ENCODE results near the gene EIF1AD. TPM values are rescaled to one million over a fixed set of nuclear protein-coding genes. Genes with fewer than 3 reads are reported as not detected.

EIF1AD gene, protein sequence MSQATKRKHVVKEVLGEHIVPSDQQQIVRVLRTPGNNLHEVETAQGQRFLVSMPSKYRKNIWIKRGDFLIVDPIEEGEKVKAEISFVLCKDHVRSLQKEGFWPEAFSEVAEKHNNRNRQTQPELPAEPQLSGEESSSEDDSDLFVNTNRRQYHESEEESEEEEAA
- total RNA-seq: 31.2 and 42.6 TPM in 2 replicates

DNA sequence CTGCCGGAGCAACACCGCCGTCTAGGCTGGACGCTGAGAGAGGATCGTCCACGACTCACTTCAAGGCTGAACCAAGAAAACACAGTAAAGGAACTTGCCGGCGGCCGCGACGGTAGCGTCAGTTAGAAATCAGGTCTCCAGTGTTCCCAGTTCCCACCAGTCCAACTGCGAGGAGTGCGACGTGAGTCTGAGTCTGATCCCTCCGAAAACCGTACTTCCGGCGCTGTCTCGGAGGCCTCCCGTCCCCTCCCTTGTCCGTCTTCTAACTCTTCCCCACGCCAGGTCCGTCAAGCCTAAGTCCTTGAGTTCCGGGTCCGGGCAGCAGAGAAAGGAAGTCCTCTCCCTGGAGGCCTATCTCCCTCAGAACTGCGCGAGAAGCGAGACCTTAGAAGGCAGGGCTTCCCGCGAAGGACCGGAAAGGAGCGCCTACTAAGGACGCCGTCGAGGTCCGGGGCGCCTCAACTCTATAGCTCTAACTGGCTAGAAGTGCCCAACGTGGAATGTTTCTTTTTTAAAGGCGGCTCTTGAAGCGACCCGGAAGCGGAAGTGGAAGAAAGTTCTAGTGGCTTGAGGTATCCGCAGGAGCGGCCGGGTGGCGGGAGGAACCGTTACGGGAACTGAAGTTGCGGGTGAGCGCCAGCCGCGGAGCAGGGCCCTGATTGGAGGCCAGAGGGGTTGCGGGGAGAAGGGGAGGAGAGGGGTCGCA, at the start of gene EIF1AD, which contains the start of gene BANF1:
EIF1AD (minus strand) TSS at position 216 of the 706 bp plus-strand sequence. CDS start 1,768 bp downstream, outside the sequence.
BANF1 (plus strand) TSS at position 562 of the 706 bp plus-strand sequence. CDS start 748 bp downstream, outside the sequence.

DNA sequence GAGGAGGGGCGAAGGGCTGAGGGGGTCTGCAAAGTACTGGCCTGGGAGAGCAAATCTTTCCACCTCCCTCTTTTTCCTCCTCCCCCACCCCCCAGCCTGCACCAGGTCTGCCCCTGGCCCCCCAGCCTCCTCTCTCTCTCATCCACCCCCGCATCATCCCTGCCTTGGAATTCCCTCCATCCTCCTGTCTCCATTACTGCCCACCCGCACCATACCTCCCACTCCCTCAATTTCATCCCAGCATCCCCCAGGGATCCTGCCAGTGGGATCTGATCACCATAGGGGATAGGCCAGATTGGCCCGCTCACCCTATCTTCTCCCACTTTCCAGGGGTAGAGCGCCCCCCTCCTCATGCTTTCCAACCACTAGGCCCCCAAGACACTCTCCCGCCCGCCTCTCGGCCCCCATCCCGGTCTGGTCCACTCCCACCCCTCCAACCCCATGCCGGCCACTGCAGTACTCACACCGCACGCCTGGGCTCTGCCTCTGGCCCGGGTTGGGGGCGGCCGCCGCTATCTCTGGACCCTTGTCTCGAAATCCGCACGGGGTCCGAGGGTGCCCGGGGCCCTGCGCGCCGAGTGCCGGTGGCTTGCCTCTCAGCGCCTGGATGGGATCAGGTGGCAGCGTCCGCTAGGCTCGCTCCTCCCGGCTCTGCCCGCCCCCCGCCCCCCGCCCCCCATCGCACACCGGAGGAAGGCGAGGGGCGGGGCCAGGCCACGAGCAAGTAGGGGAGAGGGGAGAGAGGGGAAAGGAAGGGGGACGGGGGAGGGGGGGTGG, 46.8 kb upstream of the EIF1AD start, which contains the start of gene GAL3ST3:
GAL3ST3 (minus strand) TSS at position 615 of the 777 bp plus-strand sequence. CDS start 3,746 bp downstream, outside the sequence.

DNA sequence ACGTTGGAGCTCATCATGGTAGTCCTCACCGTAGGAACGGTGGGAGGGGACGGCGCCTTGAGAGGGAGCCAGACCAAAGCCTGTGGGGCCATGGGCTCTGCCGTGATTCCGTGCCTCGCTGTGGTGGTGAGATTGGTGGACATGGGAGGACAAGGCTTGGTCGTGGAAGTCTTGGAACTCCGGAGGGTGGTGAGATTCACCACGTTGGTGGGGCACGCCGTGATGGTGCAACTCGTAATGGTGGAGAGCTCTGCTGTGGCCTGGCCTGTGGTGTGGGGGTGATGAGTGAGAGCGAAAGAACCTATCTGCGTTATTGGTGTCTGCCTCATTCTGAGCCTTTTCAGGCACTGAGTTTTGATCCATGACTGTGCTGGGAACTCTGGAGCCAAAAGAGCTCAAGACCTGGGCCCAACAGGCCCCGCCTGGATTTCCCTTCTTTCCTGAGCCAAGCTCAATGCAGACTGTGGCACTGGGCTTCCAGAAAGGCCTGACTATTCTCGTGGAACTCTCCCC, 24.1 kb upstream of the EIF1AD start, which contains the start of gene CATSPER1:
CATSPER1 (minus strand) TSS at position 463 of the 513 bp plus-strand sequence; CDS start at position 363, 100 bp downstream.

DNA sequence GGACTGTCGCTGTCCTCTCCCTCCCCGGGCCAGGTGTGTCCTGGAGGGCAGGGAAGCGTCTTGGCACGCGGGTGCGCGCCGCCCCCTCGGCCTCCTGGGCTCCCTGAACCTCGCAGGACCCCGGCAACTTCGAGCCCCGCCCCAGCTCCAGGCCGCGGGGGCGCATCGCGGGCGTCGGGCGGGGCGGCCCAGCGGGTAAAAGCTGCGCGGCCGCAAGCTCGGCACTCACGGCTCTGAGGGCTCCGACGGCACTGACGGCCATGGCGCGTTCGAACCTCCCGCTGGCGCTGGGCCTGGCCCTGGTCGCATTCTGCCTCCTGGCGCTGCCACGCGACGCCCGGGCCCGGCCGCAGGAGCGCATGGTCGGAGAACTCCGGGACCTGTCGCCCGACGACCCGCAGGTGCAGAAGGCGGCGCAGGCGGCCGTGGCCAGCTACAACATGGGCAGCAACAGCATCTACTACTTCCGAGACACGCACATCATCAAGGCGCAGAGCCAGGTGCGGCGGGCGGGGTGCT, 9.9 kb upstream of the EIF1AD start, which contains the start of gene CST6:
CST6 (plus strand) TSS at position 224 of the 519 bp plus-strand sequence; CDS start at position 261, 37 bp downstream.

DNA sequence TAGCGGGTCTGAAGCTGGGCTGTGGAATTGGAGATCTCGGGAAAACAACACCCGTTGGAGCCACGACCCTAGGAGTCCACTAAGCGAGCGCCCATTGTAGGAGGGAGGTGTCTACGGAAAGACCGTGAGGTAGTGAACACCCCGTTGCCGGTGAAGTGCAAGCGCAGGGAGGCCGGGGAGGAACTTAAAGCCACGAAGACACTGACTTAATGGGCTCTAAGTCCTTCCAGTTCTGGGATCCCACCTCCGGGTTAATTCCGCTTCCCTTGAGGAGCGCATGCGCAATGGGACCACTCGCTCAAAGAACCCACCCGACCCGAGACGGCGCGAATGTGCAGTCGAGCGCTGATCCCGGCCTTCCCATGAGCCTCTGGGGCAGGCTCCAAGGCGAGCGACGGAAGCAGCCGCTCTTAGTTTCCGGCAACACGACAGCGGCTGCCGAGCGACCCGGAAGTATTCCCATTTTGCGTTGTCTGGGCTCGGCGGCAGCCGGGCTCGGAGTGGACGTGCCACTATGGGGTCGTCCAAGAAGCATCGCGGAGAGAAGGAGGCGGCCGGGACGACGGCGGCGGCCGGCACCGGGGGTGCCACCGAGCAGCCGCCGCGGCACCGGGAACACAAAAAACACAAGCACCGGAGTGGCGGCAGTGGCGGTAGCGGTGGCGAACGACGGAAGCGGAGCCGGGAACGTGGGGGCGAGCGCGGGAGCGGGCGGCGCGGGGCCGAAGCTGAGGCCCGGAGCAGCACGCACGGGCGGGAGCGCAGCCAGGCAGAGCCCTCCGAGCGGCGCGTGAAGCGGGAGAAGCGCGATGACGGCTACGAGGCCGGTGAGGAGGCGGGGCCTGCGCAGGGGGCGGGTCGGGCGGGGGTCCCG, 40.5 kb downstream of the EIF1AD start, which contains the start of gene SART1:
SART1 (plus strand) TSS at position 468 of the 874 bp plus-strand sequence; CDS start at position 515, 47 bp downstream.

Other genes with a start within 250 kb of the EIF1AD start
- gene AP5B1, start 221.2 kb downstream of the EIF1AD start, total RNA-seq: 6.5 and 8.0 TPM in 2 replicates
- gene OVOL1, start 215.1 kb downstream of the EIF1AD start, total RNA-seq: not detected in 2 replicates
- gene SNX32, start 168.2 kb downstream of the EIF1AD start, total RNA-seq: 0.44 and 0.75 TPM in 2 replicates
- 904 and 1,254 TPM in 2 replicates for gene CFL1, start 144.0 kb downstream of the EIF1AD start, total RNA-seq
- gene MUS81, start 141.7 kb downstream of the EIF1AD start, total RNA-seq: 61.0 and 61.1 TPM in 2 replicates
- gene EFEMP2, start 129.4 kb downstream of the EIF1AD start, total RNA-seq: 37.7 and 62.2 TPM in 2 replicates
- 0.12 TPM in 1 of 2 replicates, not detected in the other for gene CTSW, start 122.3 kb downstream of the EIF1AD start, total RNA-seq
- 185 and 189 TPM in 2 replicates for gene FIBP, start 113.7 kb downstream of the EIF1AD start, total RNA-seq
- 93.9 and 99.7 TPM in 2 replicates for gene CCDC85B, start 111.5 kb downstream of the EIF1AD start, total RNA-seq
- gene FOSL1, start 101.8 kb downstream of the EIF1AD start, total RNA-seq: 21.4 and 63.9 TPM in 2 replicates
- gene C11orf68, start 83.1 kb downstream of the EIF1AD start, total RNA-seq: 28.2 and 37.5 TPM in 2 replicates
- 313 and 580 TPM in 2 replicates for gene DRAP1, start 82.7 kb downstream of the EIF1AD start, total RNA-seq
- 0.11 and 0.37 TPM in 2 replicates for gene TSGA10IP, start 56.7 kb downstream of the EIF1AD start, total RNA-seq
- 66.6 and 68.2 TPM in 2 replicates for gene SART1, start 40.4 kb downstream of the EIF1AD start, total RNA-seq
- 19.3 and 20.2 TPM in 2 replicates for gene BANF1, start 346 bp upstream of the EIF1AD start, total RNA-seq
- not detected in 2 replicates for gene CST6, start 9.9 kb upstream of the EIF1AD start, total RNA-seq
- under 0.01 TPM in 1 of 2 replicates, not detected in the other for gene CATSPER1, start 24.3 kb upstream of the EIF1AD start, total RNA-seq
- 0.12 TPM in 1 of 2 replicates, not detected in the other for gene GAL3ST3, start 47.0 kb upstream of the EIF1AD start, total RNA-seq
- 157 and 183 TPM in 2 replicates for gene SF3B2, start 50.2 kb upstream of the EIF1AD start, total RNA-seq
- gene PACS1, start 68.1 kb upstream of the EIF1AD start, total RNA-seq: 25.8 and 34.7 TPM in 2 replicates

All from uterine smooth muscle cell (primary cell).